ENCODE results near the gene MYO5B.

The MYO5B gene

DNA sequence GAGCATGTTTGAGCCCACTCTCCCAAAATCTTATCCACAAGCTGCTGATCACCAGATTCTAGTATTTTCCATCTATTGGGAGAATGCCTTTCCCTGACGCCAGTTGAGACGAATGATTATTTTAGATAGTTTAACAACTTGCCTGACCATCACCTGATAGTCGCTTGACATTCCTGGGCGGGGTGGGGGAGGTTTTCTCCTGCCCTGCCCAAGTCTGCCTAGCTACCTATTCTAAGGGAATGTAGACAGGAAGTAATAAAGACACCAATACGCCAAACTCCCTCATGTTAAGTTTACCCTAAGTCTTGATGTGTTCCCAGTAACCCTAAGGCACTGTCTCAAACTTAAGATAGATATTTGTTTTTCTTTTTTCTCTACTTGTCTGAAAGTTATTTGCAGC lies 377.0 kb downstream of the MYO5B start:
- no peak overlapping the region for H3K9ac ChIP-seq
- H2AFZ ChIP-seq (ENCODE audit: low read depth): no peak overlapping the region
- H3K27ac ChIP-seq: no peak overlapping the region
- H3K4me1 ChIP-seq (ENCODE audit: low read depth, poor library complexity, severe bottlenecking): peaks cover 23% of the 10 kb centered on the region
- no peaks in the 10 kb centered on the region for H3K36me3 ChIP-seq (ENCODE audit: insufficient read depth)
- no peaks in the 10 kb centered on the region; the same call in 1 of the 2 replicates for H3K79me2 ChIP-seq (ENCODE audit: insufficient read depth, low read depth)
- no peak overlapping the region for H3K4me2 ChIP-seq
- H3K27me3 ChIP-seq (ENCODE audit: insufficient read depth, low read depth): no peaks in the 10 kb centered on the region
- 0 out of 2 replicates have a peak, but pooled peaks cover 3% of the 10 kb centered on the region for H4K20me1 ChIP-seq (ENCODE audit: insufficient read depth)
- no peak overlapping the region for H3K4me3 ChIP-seq (IDR thresholded peaks at IDR 0.05; ENCODE audit: insufficient read depth, low read depth, low read length)
- TF ChIP-seq, protein P1, sequence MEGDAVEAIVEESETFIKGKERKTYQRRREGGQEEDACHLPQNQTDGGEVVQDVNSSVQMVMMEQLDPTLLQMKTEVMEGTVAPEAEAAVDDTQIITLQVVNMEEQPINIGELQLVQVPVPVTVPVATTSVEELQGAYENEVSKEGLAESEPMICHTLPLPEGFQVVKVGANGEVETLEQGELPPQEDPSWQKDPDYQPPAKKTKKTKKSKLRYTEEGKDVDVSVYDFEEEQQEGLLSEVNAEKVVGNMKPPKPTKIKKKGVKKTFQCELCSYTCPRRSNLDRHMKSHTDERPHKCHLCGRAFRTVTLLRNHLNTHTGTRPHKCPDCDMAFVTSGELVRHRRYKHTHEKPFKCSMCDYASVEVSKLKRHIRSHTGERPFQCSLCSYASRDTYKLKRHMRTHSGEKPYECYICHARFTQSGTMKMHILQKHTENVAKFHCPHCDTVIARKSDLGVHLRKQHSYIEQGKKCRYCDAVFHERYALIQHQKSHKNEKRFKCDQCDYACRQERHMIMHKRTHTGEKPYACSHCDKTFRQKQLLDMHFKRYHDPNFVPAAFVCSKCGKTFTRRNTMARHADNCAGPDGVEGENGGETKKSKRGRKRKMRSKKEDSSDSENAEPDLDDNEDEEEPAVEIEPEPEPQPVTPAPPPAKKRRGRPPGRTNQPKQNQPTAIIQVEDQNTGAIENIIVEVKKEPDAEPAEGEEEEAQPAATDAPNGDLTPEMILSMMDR (conservative IDR thresholded peaks at IDR 0.05; ENCODE audit: low read depth, low read length): no peak

DNA sequence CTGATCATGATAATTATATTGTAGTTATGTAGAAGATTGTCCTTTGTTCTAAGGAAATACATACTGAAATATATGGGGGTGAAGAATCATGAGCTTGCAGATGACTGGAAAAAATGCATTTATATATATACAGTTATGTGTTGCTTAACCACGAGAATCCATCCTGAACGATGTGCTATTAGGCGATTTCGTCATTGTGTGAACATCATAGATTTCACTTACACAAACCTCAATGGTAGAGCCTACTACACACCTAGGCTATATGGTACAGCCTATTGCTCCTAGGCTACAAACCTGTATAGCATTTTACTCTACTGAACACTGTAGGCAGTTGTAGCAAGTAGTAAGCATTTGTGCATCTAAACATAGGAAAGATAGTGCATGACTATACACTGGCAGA lies 379.0 kb downstream of the MYO5B start:
- 0 out of 2 replicates have a peak, but pooled peaks cover 3% of the 10 kb centered on the region for H4K20me1 ChIP-seq (ENCODE audit: insufficient read depth)
- TF ChIP-seq, protein P1 (conservative IDR thresholded peaks at IDR 0.05; ENCODE audit: low read depth, low read length): no peak
- H3K4me3 ChIP-seq (IDR thresholded peaks at IDR 0.05; ENCODE audit: insufficient read depth, low read depth, low read length): no peak overlapping the region
- no peaks in the 10 kb centered on the region for H3K27me3 ChIP-seq (ENCODE audit: insufficient read depth, low read depth)
- peaks cover 20% of the 10 kb centered on the region for H3K79me2 ChIP-seq (ENCODE audit: insufficient read depth, low read depth)
- peaks cover 38% of the 10 kb centered on the region for H3K4me1 ChIP-seq (ENCODE audit: low read depth, poor library complexity, severe bottlenecking)
- H3K9ac ChIP-seq: no peak overlapping the region
- no peak overlapping the region for H3K4me2 ChIP-seq
- no peaks in the 10 kb centered on the region for H3K36me3 ChIP-seq (ENCODE audit: insufficient read depth)
- no peak overlapping the region for H2AFZ ChIP-seq (ENCODE audit: low read depth)
- no peak overlapping the region for H3K27ac ChIP-seq

DNA sequence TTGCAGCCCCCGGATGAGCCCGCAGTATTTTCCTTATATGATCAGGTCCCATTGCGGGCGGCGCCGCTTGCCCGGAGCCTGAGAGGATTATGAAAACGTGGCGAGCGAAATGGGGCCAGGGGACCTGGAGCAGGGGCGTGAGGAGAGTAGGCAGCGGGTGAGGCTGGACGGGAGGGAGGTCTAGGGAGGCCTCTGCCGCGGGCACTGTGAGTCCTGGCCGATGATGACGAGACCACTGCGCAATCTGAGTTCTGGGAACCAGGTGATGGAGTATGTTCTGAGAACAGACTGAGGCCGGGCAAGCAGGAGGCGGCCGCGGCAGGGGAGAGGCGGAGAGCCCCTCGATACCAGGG lies 380.8 kb downstream of the MYO5B start:
- 0 out of 2 replicates have a peak, but pooled peaks cover 3% of the 10 kb centered on the region for H4K20me1 ChIP-seq (ENCODE audit: insufficient read depth)
- TF ChIP-seq, protein P1 (conservative IDR thresholded peaks at IDR 0.05; ENCODE audit: low read depth, low read length): no peak
- H3K79me2 ChIP-seq (ENCODE audit: insufficient read depth, low read depth): peaks cover 34% of the 10 kb centered on the region
- no peaks in the 10 kb centered on the region for H3K27me3 ChIP-seq (ENCODE audit: insufficient read depth, low read depth)
- H3K27ac ChIP-seq: peak overlapping the region; percentile 87; the same call in 1 of the 2 replicates
- H3K4me2 ChIP-seq: peak overlapping the region; percentile 92
- peak overlapping the region; percentile 96 for H2AFZ ChIP-seq (ENCODE audit: low read depth)
- H3K4me3 ChIP-seq (IDR thresholded peaks at IDR 0.05; ENCODE audit: insufficient read depth, low read depth, low read length): peak overlapping the region; percentile 48
- H3K9ac ChIP-seq: peak overlapping the region; percentile 86; the same call in 1 of the 2 replicates
- H3K4me1 ChIP-seq (ENCODE audit: low read depth, poor library complexity, severe bottlenecking): peaks cover 22% of the 10 kb centered on the region
- H3K36me3 ChIP-seq (ENCODE audit: insufficient read depth): no peaks in the 10 kb centered on the region

DNA sequence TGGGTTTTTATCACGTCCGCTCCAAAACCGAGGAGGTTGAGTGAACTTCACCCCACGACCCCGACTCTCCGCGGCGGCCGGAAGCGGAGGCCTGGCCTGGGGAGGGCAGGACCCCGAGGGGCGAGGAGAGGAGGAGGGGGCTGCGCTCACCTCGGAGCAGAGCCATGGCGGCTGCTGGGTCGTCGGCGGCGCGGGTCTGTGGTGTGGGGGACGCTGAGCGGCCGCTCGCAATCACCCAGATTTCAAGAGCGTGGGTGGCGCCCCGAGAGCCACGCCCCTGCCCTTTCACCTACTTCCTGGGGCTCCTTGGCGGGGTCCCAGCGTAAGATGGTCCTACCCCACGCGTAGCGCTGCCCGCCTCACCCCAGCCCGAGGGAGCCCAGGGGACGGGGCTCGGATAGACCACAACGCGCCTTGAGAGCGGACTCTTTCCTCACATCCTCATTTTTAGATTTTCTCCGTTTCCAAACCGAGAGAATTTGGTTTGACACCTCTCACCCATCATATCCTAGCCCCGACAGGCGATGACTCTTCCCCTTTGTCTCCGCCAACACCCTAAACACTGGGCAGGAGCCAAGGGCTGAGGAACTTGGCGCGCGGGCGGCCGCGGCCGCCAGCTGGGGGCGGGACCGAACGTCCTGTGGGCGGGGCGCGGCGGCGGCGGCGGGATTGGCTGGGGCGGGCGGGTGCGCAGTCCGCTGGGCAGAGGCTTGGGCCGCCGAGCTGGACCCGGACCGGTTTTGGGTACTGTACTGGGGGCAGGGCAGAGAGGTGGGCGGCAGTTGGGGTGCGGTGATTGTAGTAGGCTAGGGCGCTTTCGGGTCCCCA lies 381.4 kb downstream of the MYO5B start, which contains the start of gene ACAA2:
TSS of gene ACAA2 (minus strand) at position 215 of the 828 bp plus-strand sequence. CDS start at position 166, 49 bp downstream.
- Histone ChIP-seq H3K36me3 (ENCODE audit: insufficient read depth) (no peaks in the 10 kb centered on the region), H4K20me1 (ENCODE audit: insufficient read depth) (0 out of 2 replicates have a peak, but pooled peaks cover 3% of the 10 kb centered on the region), H3K4me1 (ENCODE audit: low read depth, poor library complexity, severe bottlenecking) (peaks cover 20% of the 10 kb centered on the region), H3K4me3 (IDR thresholded peaks at IDR 0.05; ENCODE audit: insufficient read depth, low read depth, low read length) (peak within 1 kb of the TSS; percentile 48), H3K27me3 (ENCODE audit: insufficient read depth, low read depth) (no peaks in the 10 kb centered on the region), H3K79me2 (ENCODE audit: insufficient read depth, low read depth) (peaks cover 36% of the 10 kb centered on the region), H3K9ac (peak within 1 kb of the TSS; percentile 86), H2AFZ (ENCODE audit: low read depth) (peak within 1 kb of the TSS; percentile 96), H3K4me2 (peak within 1 kb of the TSS; percentile 92), H3K27ac (peak within 1 kb of the TSS; percentile 87)
- TF ChIP-seq, protein P1 (conservative IDR thresholded peaks at IDR 0.05; ENCODE audit: low read depth, low read length): no peak
